HCT116 (cell line): ENCODE data around the gene EXD3. TPM values are rescaled to one million over a fixed set of nuclear protein-coding genes. Genes with fewer than 3 reads are reported as not detected.

ENCODE experiments used
- ATAC-seq: fragments of 200-7000 bp; cut with Tn5 transposase; 2 replicates; pipeline ENCODE4 v1.9.1; 2020; ENCODE audit warnings: mild to moderate bottlenecking, moderate library complexity
- BruUV-seq: library from RNA; stranded (reverse); fragments of 400-500 nt; replicated peaks from 2 replicates; lab custom pipeline; 2021; lab: Mats Ljungman, UMichigan
- CTCF ChIA-PET: fragments of 300-600 bp; sonication (Branson Sonifier 250); formaldehyde crosslinking; loops from one replicate; lab custom pipeline; 2021; ENCODE audit warnings: antibody characterized with exemption; lab: Charles Lee
- POLR2A ChIA-PET: fragments of 300-600, 350-600 bp; sonication (Branson Sonifier 250); formaldehyde crosslinking; loops from one replicate; lab custom pipeline; 2021; ENCODE audit warnings: antibody characterized with exemption; lab: Charles Lee
- RAD21 ChIA-PET, 2 experiments: fragments of 300-600 bp; sonication (Branson Sonifier 250); formaldehyde crosslinking; loops; one replicate each; lab custom pipeline; 2023; ENCODE audit warnings: low total read pairs in 2 of 2; ENCODE audit not compliant: uncharacterized antibody in 2 of 2, unreplicated experiment in 2 of 2, low non-redundant PET in 1 of 2; lab: Charles Lee
- DNase-seq: peaks from one replicate; pipeline ENCODE4 v3.0.0-alpha.2; 2010; ENCODE audit warnings: low read depth, low spot score
- H2AFZ ChIP-seq: fragments of 200-600 bp; shearing (Covaris generic), sonication (generic); 2 replicates; pipeline ENCODE4 v1.6.1; 2017; ENCODE audit warnings: low read depth, mixed run types, mixed read lengths, antibody characterized with exemption, low read length; ENCODE audit not compliant: poor library complexity, severe bottlenecking
- H3K27ac ChIP-seq: 2 replicates; pipeline ENCODE4 v1.5.1; 2012; ENCODE audit warnings: low read depth, low read length
- H3K27me3 ChIP-seq: fragments of 200-600 bp; sonication (generic); 2 replicates; pipeline ENCODE4 v1.6.1; 2016; ENCODE audit warnings: mixed run types, low read length, mixed read lengths; ENCODE audit not compliant: insufficient read depth
- H3K36me3 ChIP-seq, 2 experiments: fragments of 200-500 bp in 1 of 2; fragments of 200-600 bp in 1 of 2; sonication (Bioruptor generic) in 1 of 2; sonication (generic) in 1 of 2; 2 replicates each; pipeline versions ENCODE4 v1.5.1 to v1.6.1; 2014 to 2016; ENCODE audit warnings: low read length in 2 of 2, inconsistent platforms in 1 of 2, mixed read lengths in 1 of 2, mixed run types in 1 of 2; ENCODE audit not compliant: insufficient read depth in 2 of 2, control insufficient read depth in 1 of 2
- H3K4me1 ChIP-seq, 2 experiments: fragments of 200-600 bp in 1 of 2; sonication (generic) in 1 of 2; 2 replicates each; pipeline versions ENCODE4 v1.5.1 to v1.6.1; 2012 to 2017; ENCODE audit warnings: low read length in 2 of 2, inconsistent platforms in 1 of 2, mild to moderate bottlenecking in 1 of 2, mixed read lengths in 1 of 2, mixed run types in 1 of 2, moderate library complexity in 1 of 2; ENCODE audit not compliant: insufficient read depth in 2 of 2, control insufficient read depth in 1 of 2
- H3K4me2 ChIP-seq: fragments of 200-600 bp; sonication (generic); 2 replicates; pipeline ENCODE4 v1.6.1; 2017; ENCODE audit warnings: mixed run types, low read length, mixed read lengths
- H3K4me3 ChIP-seq, 2 experiments: fragments of 200-600 bp in 1 of 2; sonication (generic) in 1 of 2; replicated peaks in 1 of 2; 2 replicates each; pipeline ENCODE4 v1.5.1; 2011 to 2016; ENCODE audit warnings: low read length in 2 of 2, control low read depth in 1 of 2, low read depth in 1 of 2, mild to moderate bottlenecking in 1 of 2, mixed read lengths in 1 of 2, mixed run types in 1 of 2
- H3K79me2 ChIP-seq: fragments of 200-600 bp; sonication (generic); 2 replicates; pipeline ENCODE4 v1.6.1; 2017; ENCODE audit warnings: mild to moderate bottlenecking, mixed run types, low read length, moderate library complexity, mixed read lengths; ENCODE audit not compliant: insufficient read depth
- H3K9ac ChIP-seq: fragments of 200-600 bp; sonication (generic); 2 replicates; pipeline ENCODE4 v1.6.1; 2016; ENCODE audit warnings: low read length, mixed read lengths
- H3K9me2 ChIP-seq: fragments of 200-600 bp; sonication (generic), shearing (Covaris generic); 2 replicates; pipeline ENCODE4 v1.6.1; 2017; ENCODE audit warnings: mixed run types, mild to moderate bottlenecking, moderate library complexity; ENCODE audit not compliant: insufficient read depth
- H3K9me3 ChIP-seq, 2 experiments: fragments of 200-500 bp in 1 of 2; fragments of 200-600 bp in 1 of 2; sonication (Bioruptor generic) in 1 of 2; sonication (generic) in 1 of 2; 2 replicates each; pipeline ENCODE4 v1.6.1; 2014 to 2017; ENCODE audit warnings: low read length in 2 of 2, mixed read lengths in 2 of 2, inconsistent platforms in 1 of 2, low read depth in 1 of 2, mild to moderate bottlenecking in 1 of 2, mixed run types in 1 of 2, moderate library complexity in 1 of 2; ENCODE audit not compliant: control insufficient read depth in 1 of 2, insufficient read depth in 1 of 2
- H4K20me1 ChIP-seq: fragments of 200-600 bp; sonication (generic), shearing (Covaris generic); 2 replicates; pipeline ENCODE4 v1.6.1; 2017; ENCODE audit warnings: mixed run types, mild to moderate bottlenecking, moderate library complexity; ENCODE audit not compliant: insufficient read depth
- ATF3 ChIP-seq: IDR thresholded peaks from 2 replicates; pipeline ENCODE4 v1.6.1; 2012
- CBX3 ChIP-seq: IDR thresholded peaks from 2 replicates; pipeline ENCODE4 v1.6.1; 2012; ENCODE audit warnings: low read depth
- CEBPB ChIP-seq: IDR thresholded peaks from 2 replicates; pipeline ENCODE4 v1.6.1; 2012; ENCODE audit warnings: low read depth
- EZH2 ChIP-seq: fragments of 200-600 bp; sonication (generic); IDR thresholded peaks from 2 replicates; pipeline ENCODE4 v1.6.1; 2017; ENCODE audit warnings: antibody characterized with exemption, mixed run types
- EZH2phosphoT487 ChIP-seq: fragments of 200-600 bp; IDR thresholded peaks from 2 replicates; pipeline ENCODE4 v1.6.1; 2018; ENCODE audit warnings: antibody characterized with exemption, borderline replicate concordance
- FOSL1 ChIP-seq: IDR thresholded peaks from 2 replicates; pipeline ENCODE4 v1.6.1; 2012; ENCODE audit warnings: low read depth
- MAX ChIP-seq: IDR thresholded peaks from 2 replicates; pipeline ENCODE4 v1.6.1; 2012
- POLR2A ChIP-seq: IDR thresholded peaks from 2 replicates; pipeline ENCODE4 v1.7.0; 2011; ENCODE audit warnings: borderline replicate concordance; ENCODE audit not compliant: insufficient read depth, insufficient read length; ENCODE audit errors: extremely low read depth
- POLR2AphosphoS5 ChIP-seq: IDR thresholded peaks from 2 replicates; pipeline ENCODE4 v1.6.1; 2011; ENCODE audit warnings: mild to moderate bottlenecking, low read depth, low read length, moderate library complexity
- REST ChIP-seq: IDR thresholded peaks from 2 replicates; pipeline ENCODE4 v1.6.1; 2012; ENCODE audit warnings: low read depth
- SP1 ChIP-seq: IDR thresholded peaks from 2 replicates; pipeline ENCODE4 v1.6.1; 2012; ENCODE audit warnings: low read depth
- SRF ChIP-seq: IDR thresholded peaks from 2 replicates; pipeline ENCODE4 v1.6.1; 2012; ENCODE audit warnings: low read depth
- YY1 ChIP-seq: IDR thresholded peaks from 2 replicates; pipeline ENCODE4 v1.6.1; 2011; ENCODE audit warnings: low read length, low read depth, moderate library complexity, mild to moderate bottlenecking; ENCODE audit not compliant: insufficient replicate concordance; ENCODE audit errors: extremely low read depth
- ZFX ChIP-seq: fragments of 450-650 bp; IDR thresholded peaks from 2 replicates; pipeline ENCODE4 v1.6.1; 2017
- intact Hi-C: fragments of 100-400 bp; cut with micrococcal nuclease; formaldehyde crosslinking; loops from 2 replicates; pipeline ENCODE4 v1.10.0; 2022
- total RNA-seq: library from RNA; stranded (reverse); gene quantifications from one replicate; pipeline ENCODE4 v1.2.1, GENCODE V29; 2021; ENCODE audit not compliant: unreplicated experiment

The EXD3 gene
- total RNA-seq, 1 experiment from 2014 or later, result 25.4 TPM

GRCh38 chr9:137436761-137437600 is 14.0 kb upstream of the EXD3 start:
- Histone ChIP-seq H3K79me2 (no peaks in the 10 kb centered on the region), H3K9ac (peak overlapping the region; percentile 46; the same call in 1 of the 2 replicates), H3K4me2 (peak overlapping the region; percentile 70), H3K4me1 (peaks cover 30 to 42% of the 10 kb centered on the region in 2 experiments), H3K27ac (peak overlapping the region; percentile 79; the same call in 1 of the 2 replicates), H3K9me2 (no peaks in the 10 kb centered on the region), H3K27me3 (no peaks in the 10 kb centered on the region), H4K20me1 (no peaks in the 10 kb centered on the region), H2AFZ (no peak overlapping the region), H3K4me3 (no peak overlapping the region), H3K36me3 (no peaks in the 10 kb centered on the region), H3K9me3 (no peaks in the 10 kb centered on the region)
- TF ChIP-seq SP1 (no peak), REST (no peak), SRF (no peak), FOSL1 (no peak), YY1 (no peak), ZFX (no peak), ATF3 (no peak), CBX3 (no peak), CEBPB (no peak), MAX (no peak), EZH2phosphoT487 (no peak), EZH2 (no peak), POLR2A (no peak), POLR2AphosphoS5 (no peak)
- intact Hi-C loops, result no loop called here
- no TSS peak for BruUV-seq
- no peak for DNase-seq
- ChIA-PET RAD21 (no interaction called here), CTCF (no interaction called here), POLR2A (no interaction called here)
- ATAC-seq, result no peak
